ENCODE measurements around the gene CTNNBL1.

GRCh38 chr20:37893566-37894241 lies 199.9 kb downstream of the CTNNBL1 start:
- TF ChIP-seq POLR2A (IDR thresholded peaks at IDR 0.05; ENCODE audit: low read depth, low read length) (no peak), POLR2AphosphoS5 (IDR thresholded peaks at IDR 0.05; ENCODE audit: low read depth, low read length) (no peak), TAF1 (IDR thresholded peaks at IDR 0.05; ENCODE audit: low read depth, low read length) (no peak), POU2F2 (IDR thresholded peaks at IDR 0.05; ENCODE audit: low read depth, low read length) (no peak)
